ENCODE results near the gene LIPM.

LIPM gene

GRCh38 chr10:88802523-88803285 lies at the start of gene LIPM:
TSS of gene LIPM (plus strand) at chr10:88802730. CDS start at chr10:88802897, 167 bp downstream.
- no peak for DNase-seq

- no peak for DNase-seq
Measured at GRCh38 chr10:88754287-88754686, 48.2 kb upstream of the LIPM start.

GRCh38 chr10:88755753-88756152 lies 46.8 kb upstream of the LIPM start:
- peak; percentile 65 to 79 (median 67) for DNase-seq

- DNase-seq = no peak
Measured at GRCh38 chr10:88756660-88757059, 45.9 kb upstream of the LIPM start.

GRCh38 chr10:88759366-88760101 lies 43.0 kb upstream of the LIPM start, which contains the start of gene LIPN:
TSS of gene LIPN (plus strand) at chr10:88760020. CDS start at chr10:88761406, 1,386 bp downstream.
- DNase-seq = peak; percentile 85 to 97 (median 96)

GRCh38 chr10:88762906-88763305 lies 39.6 kb upstream of the LIPM start:
- DNase-seq = no peak

- DNase-seq = no peak
Measured at GRCh38 chr10:88763441-88763840, 39.1 kb upstream of the LIPM start.

GRCh38 chr10:88764110-88764509 lies 38.4 kb upstream of the LIPM start:
- no peak for DNase-seq

- peak; percentile 9 to 23 (median 22) for DNase-seq
Measured at GRCh38 chr10:88765816-88766215, 36.7 kb upstream of the LIPM start.

- no peak for DNase-seq
Measured at GRCh38 chr10:88769384-88769783, 33.1 kb upstream of the LIPM start.

GRCh38 chr10:88781206-88781605 lies 21.3 kb upstream of the LIPM start:
- DNase-seq = no peak

GRCh38 chr10:88782222-88782621 lies 20.3 kb upstream of the LIPM start:
- DNase-seq = no peak

- DNase-seq = no peak
Measured at GRCh38 chr10:88783724-88784123, 18.8 kb upstream of the LIPM start.

- DNase-seq = no peak
Measured at GRCh38 chr10:88786032-88786770, 16.3 kb upstream of the LIPM start.

- no peak for DNase-seq
Measured at GRCh38 chr10:88787463-88787862, 15.1 kb upstream of the LIPM start.

- DNase-seq = no peak
Measured at GRCh38 chr10:88788924-88789323, 13.6 kb upstream of the LIPM start.

- DNase-seq = peak; percentile 61 to 63 (median 63)
Measured at GRCh38 chr10:88791924-88792323, 10.6 kb upstream of the LIPM start.

GRCh38 chr10:88792661-88793060 lies 9.9 kb upstream of the LIPM start:
- DNase-seq = peak; percentile 88 to 94 (median 94)

- DNase-seq = peak; percentile 11 to 69 (median 63)
Measured at GRCh38 chr10:88793712-88794299, 8.7 kb upstream of the LIPM start.

- no peak for DNase-seq
Measured at GRCh38 chr10:88794731-88795130, 7.8 kb upstream of the LIPM start.

GRCh38 chr10:88800152-88801125 lies 2.1 kb upstream of the LIPM start:
- DNase-seq = no peak

- DNase-seq = no peak
Measured at GRCh38 chr10:88803641-88804040, 1.1 kb downstream of the LIPM start.

Measured in suppressor macrophage treated with lipopolysaccharide for 1 hour (primary cell).